ENCODE data around the gene PARD6A.

PARD6A gene

GRCh38 chr16:67697422-67698185 lies 36.8 kb downstream of the PARD6A start:
- H3K36me3 ChIP-seq, result peaks cover 12% of the 10 kb centered on the region
- H3K9me3 ChIP-seq (ENCODE audit: severe bottlenecking), result peaks cover 7% of the 10 kb centered on the region
- no peak for TF ChIP-seq CTCF (IDR thresholded peaks at IDR 0.05; ENCODE audit: low read depth, low read length)
- no peaks in the 10 kb centered on the region for H3K27me3 ChIP-seq (ENCODE audit: insufficient read depth, low read depth, severe bottlenecking)
- no peak overlapping the region for H3K4me3 ChIP-seq (ENCODE audit: low read depth, low read length)
- no peak overlapping the region for H3K27ac ChIP-seq
- DNase-seq, result no peak

- TF ChIP-seq CTCF (IDR thresholded peaks at IDR 0.05; ENCODE audit: low read depth, low read length), result no peak
- H3K27me3 ChIP-seq (ENCODE audit: insufficient read depth, low read depth, severe bottlenecking), result no peaks in the 10 kb centered on the region
- no peak for DNase-seq
- H3K9me3 ChIP-seq (ENCODE audit: severe bottlenecking), result peaks cover 7% of the 10 kb centered on the region
- H3K27ac ChIP-seq, result no peak overlapping the region
- no peak overlapping the region for H3K4me3 ChIP-seq (ENCODE audit: low read depth, low read length)
- peaks cover 12% of the 10 kb centered on the region for H3K36me3 ChIP-seq
Measured at GRCh38 chr16:67699265-67699664, 38.5 kb downstream of the PARD6A start.

DNA sequence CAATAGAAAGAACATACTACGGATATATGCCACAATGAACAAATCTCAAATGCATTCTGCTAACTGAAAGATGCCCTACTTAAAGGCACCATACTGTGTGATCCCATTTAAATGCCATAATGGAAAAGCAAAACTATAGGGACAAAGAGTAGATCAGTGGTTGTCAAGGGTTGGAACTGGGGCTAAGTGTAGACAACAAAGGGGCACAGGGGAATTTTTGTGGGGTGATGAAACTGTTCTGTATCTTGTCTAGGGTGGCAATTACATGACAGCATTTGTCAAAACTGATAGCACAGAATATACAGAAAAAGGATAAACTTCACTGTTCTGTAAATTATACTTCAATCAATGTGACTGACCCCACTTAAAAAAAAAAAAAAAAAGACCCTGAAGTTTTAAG lies 40.7 kb downstream of the PARD6A start:
- peaks cover 7% of the 10 kb centered on the region for H3K9me3 ChIP-seq (ENCODE audit: severe bottlenecking)
- no peak overlapping the region for H3K27ac ChIP-seq
- H3K27me3 ChIP-seq (ENCODE audit: insufficient read depth, low read depth, severe bottlenecking), result no peaks in the 10 kb centered on the region
- no peak overlapping the region for H3K4me3 ChIP-seq (ENCODE audit: low read depth, low read length)
- H3K36me3 ChIP-seq, result peaks cover 12% of the 10 kb centered on the region
- TF ChIP-seq CTCF (IDR thresholded peaks at IDR 0.05; ENCODE audit: low read depth, low read length), result no peak
- no peak for DNase-seq

GRCh38 chr16:67702130-67702529 lies 41.4 kb downstream of the PARD6A start:
- no peak for TF ChIP-seq CTCF (IDR thresholded peaks at IDR 0.05; ENCODE audit: low read depth, low read length)
- Histone ChIP-seq H3K27me3 (ENCODE audit: insufficient read depth, low read depth, severe bottlenecking) (no peaks in the 10 kb centered on the region), H3K9me3 (ENCODE audit: severe bottlenecking) (peaks cover 7% of the 10 kb centered on the region), H3K27ac (no peak overlapping the region), H3K4me3 (ENCODE audit: low read depth, low read length) (no peak overlapping the region), H3K36me3 (peaks cover 12% of the 10 kb centered on the region)
- DNase-seq, result no peak

GRCh38 chr16:67703626-67704025 lies 42.9 kb downstream of the PARD6A start:
- H3K27ac ChIP-seq, result no peak overlapping the region
- no peak overlapping the region for H3K4me3 ChIP-seq (ENCODE audit: low read depth, low read length)
- H3K36me3 ChIP-seq, result peaks cover 7% of the 10 kb centered on the region
- H3K9me3 ChIP-seq (ENCODE audit: severe bottlenecking), result peaks cover 7% of the 10 kb centered on the region
- DNase-seq, result no peak
- no peak for TF ChIP-seq CTCF (IDR thresholded peaks at IDR 0.05; ENCODE audit: low read depth, low read length)
- H3K27me3 ChIP-seq (ENCODE audit: insufficient read depth, low read depth, severe bottlenecking), result no peaks in the 10 kb centered on the region

- H3K4me3 ChIP-seq (ENCODE audit: low read depth, low read length), result no peak overlapping the region
- no peak overlapping the region for H3K27ac ChIP-seq
- no peaks in the 10 kb centered on the region for H3K27me3 ChIP-seq (ENCODE audit: insufficient read depth, low read depth, severe bottlenecking)
Measured at GRCh38 chr16:67704110-67704509, 43.4 kb downstream of the PARD6A start.

More at GRCh38 chr16:67704110-67704509, 43.4 kb downstream of the PARD6A start:
- H3K36me3 ChIP-seq, result peaks cover 4% of the 10 kb centered on the region
- no peak for TF ChIP-seq CTCF (IDR thresholded peaks at IDR 0.05; ENCODE audit: low read depth, low read length)
- H3K9me3 ChIP-seq (ENCODE audit: severe bottlenecking), result peaks cover 4% of the 10 kb centered on the region
- no peak for DNase-seq

Measured in WERI-Rb-1 (cell line).